Pancreas (tissue), 10 donors: Measurements from ENCODE around the gene DLD. TPM values are rescaled to one million over a fixed set of nuclear protein-coding genes. Genes with fewer than 3 reads are reported as not detected.
A peak's percentile ranks its signal among the peaks of the same experiment; 100 is the strongest.

Experiments used
- ATAC-seq, 4 donors: fragments of 200-7000 bp; cut with Tn5 transposase; one replicate each; pipeline versions ENCODE4 v1.8.0 to v1.9.1; 2020; ENCODE audit warnings: mild to moderate bottlenecking in 4 of 4, moderate library complexity in 4 of 4
- DNase-seq, 6 donors: peaks; one replicate each; pipeline ENCODE4 v3.0.0-alpha.2; 2020
- FAIRE-seq: peaks from 2 replicates; lab custom pipeline; 2012; peaks lifted over from hg19 to GRCh38; lab: Jason Lieb, UNC
- H3K27ac ChIP-seq, 4 donors: fragments of 200-600 bp; sonication (generic); 1 replicate in 3 of 4; 2 replicates in 1 of 4; pipeline versions ENCODE4 v1.5.0 to v1.8.0; 2020
- H3K27me3 ChIP-seq, 4 donors: fragments of 200-600 bp; one replicate each; pipeline ENCODE4 v1.8.0; 2021
- H3K36me3 ChIP-seq, 3 donors: fragments of 200-600 bp; sonication (generic) in 1 of 3; one replicate each; pipeline versions ENCODE4 v1.5.0 to v1.8.0; 2020 to 2021
- H3K4me1 ChIP-seq, 3 donors: fragments of 200-600 bp; one replicate each; pipeline ENCODE4 v1.8.0; 2021
- H3K4me3 ChIP-seq, 4 donors: fragments of 200-600 bp; sonication (generic) in 2 of 4; one replicate each; pipeline versions ENCODE4 v1.5.0 to v1.8.0; 2020 to 2021
- H3K9me3 ChIP-seq, 4 donors: fragments of 200-600 bp; one replicate each; pipeline ENCODE4 v1.8.0; 2021
- WGBS, 2 donors: extraction: QIAGEN DNeasy Blood & Tissue Kit; methylation state at CpG; one replicate each; pipeline ENCODE4 v1.1.7; 2013; 5-methylcytosine and 5-hydroxymethylcytosine counted together
- intact Hi-C, 3 donors: fragments of 100-400 bp; cut with DNase I; formaldehyde crosslinking; loops; one replicate each; pipeline versions ENCODE4 v1.11.1 to v1.14.2; 2022
- polyA plus RNA-seq, 2 donors: library from polyadenylated mRNA; stranded (reverse); fragments of 200-250 nt; gene quantifications; one replicate each; pipeline ENCODE4 v1.2.3, GENCODE V29; 2013
- total RNA-seq, 6 donors: library from RNA; stranded (reverse); fragmentation: NEBNext Ultra II Directional in 4 of 6; extraction: Animal tissue kit (Norgen Biotek cat#: 25700) in 4 of 6; gene quantifications; one replicate each; pipeline versions ENCODE4 v1.2.1 to v1.2.4, GENCODE V29; 2021 to 2023
- TF ChIP-seq, protein P1 (sequence below), 4 donors: fragments of 200-600 bp; sonication (generic) in 3 of 4; IDR thresholded peaks; one replicate each; pipeline versions ENCODE4 v1.5.0 to v1.8.0; 2021; ENCODE audit warnings: antibody characterized with exemption in 4 of 4
- donor health status: healthy with polysubstance abuse.
- donor health status: DM: no; HTN: no; CAD: no; lungs with moderate emphysema.
- donor health status: DM: no; HTN: no; CAD: no.
- donor health status: control.
- donor health status: control.
- donor health status: Bipolar disorder and iron deficiency.
- donor health status: DM: yes; HTN: yes; CAD: no.
- donor health status: DM: no; HTN: no; CAD: no.
- donor health status: DM: no; HTN: no; CAD: no.
- donor health status: DM: yes; HTN: yes; CAD: no.

The DLD gene
- total and polyA plus RNA-seq, 8 donors: 8.2 to 43.0 (median 34.1) TPM

DNA sequence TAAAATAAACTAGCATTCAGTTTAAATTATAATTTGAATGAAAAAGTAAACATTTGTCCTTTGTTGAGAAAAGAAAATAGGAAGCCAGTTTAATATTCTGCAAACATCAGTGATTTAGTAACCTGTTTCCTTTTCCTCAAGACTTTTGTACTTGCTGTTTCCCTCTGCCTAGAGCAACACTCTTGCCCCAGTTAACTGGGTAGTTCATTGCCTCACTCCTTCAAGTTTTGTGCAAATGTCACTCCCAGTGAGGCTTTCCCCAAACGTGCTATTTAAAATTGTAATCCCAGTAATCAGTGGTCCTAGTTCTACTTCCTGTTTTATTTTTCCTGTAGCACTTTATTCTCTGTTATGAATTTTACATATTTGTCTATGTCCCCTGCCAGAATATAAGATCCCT lies 23.8 kb downstream of the DLD start:
- Histone ChIP-seq H3K27ac (no peak overlapping the region), H3K4me3 (no peak overlapping the region), H3K27me3 (no peaks in the 10 kb centered on the region), H3K36me3 (peaks cover 2 to 41% (median 13%) of the 10 kb centered on the region in 3 donors), H3K9me3 (no peaks in the 10 kb centered on the region), H3K4me1 (no peaks in the 10 kb centered on the region)
- TF ChIP-seq, protein P1, sequence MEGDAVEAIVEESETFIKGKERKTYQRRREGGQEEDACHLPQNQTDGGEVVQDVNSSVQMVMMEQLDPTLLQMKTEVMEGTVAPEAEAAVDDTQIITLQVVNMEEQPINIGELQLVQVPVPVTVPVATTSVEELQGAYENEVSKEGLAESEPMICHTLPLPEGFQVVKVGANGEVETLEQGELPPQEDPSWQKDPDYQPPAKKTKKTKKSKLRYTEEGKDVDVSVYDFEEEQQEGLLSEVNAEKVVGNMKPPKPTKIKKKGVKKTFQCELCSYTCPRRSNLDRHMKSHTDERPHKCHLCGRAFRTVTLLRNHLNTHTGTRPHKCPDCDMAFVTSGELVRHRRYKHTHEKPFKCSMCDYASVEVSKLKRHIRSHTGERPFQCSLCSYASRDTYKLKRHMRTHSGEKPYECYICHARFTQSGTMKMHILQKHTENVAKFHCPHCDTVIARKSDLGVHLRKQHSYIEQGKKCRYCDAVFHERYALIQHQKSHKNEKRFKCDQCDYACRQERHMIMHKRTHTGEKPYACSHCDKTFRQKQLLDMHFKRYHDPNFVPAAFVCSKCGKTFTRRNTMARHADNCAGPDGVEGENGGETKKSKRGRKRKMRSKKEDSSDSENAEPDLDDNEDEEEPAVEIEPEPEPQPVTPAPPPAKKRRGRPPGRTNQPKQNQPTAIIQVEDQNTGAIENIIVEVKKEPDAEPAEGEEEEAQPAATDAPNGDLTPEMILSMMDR (IDR thresholded peaks at IDR 0.05): no peak
- FAIRE-seq (no peak), DNase-seq (no peak), ATAC-seq (no peak)
- intact Hi-C loops: no loop called here
- 43 to 49% methylated on average over 1 of the region's 1 CpG for WGBS, 2 donors

DNA sequence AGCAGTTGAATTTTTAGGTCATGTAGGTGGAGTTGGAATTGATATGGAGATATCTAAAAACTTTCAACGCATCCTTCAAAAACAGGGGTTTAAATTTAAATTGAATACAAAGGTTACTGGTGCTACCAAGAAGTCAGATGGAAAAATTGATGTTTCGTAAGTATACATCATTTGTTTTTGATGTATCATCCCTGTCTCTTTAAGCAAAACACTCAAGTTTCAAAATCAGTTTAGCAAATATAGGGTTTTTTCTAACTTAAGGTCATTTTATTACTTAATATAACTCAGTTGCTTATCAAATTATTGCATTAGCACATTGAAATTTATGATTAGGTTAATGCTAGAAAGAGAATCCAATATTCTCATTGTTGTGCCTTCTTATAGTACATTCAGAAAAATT lies 24.6 kb downstream of the DLD start:
- TF ChIP-seq, protein P1 (IDR thresholded peaks at IDR 0.05): no peak
- DNase-seq: no peak
- no peaks in the 10 kb centered on the region for H3K9me3 ChIP-seq
- intact Hi-C loops: no loop called here
- no peak overlapping the region for H3K4me3 ChIP-seq
- no peak for ATAC-seq
- peaks cover 2 to 39% (median 13%) of the 10 kb centered on the region in 3 donors for H3K36me3 ChIP-seq
- no peaks in the 10 kb centered on the region for H3K27me3 ChIP-seq
- peak; percentile 81 for FAIRE-seq
- no peak overlapping the region for H3K27ac ChIP-seq
- 97 to 99% methylated on average over 2 of the region's 2 CpGs for whole genome bisulfite sequencing, 2 donors
- H3K4me1 ChIP-seq: no peaks in the 10 kb centered on the region

DNA sequence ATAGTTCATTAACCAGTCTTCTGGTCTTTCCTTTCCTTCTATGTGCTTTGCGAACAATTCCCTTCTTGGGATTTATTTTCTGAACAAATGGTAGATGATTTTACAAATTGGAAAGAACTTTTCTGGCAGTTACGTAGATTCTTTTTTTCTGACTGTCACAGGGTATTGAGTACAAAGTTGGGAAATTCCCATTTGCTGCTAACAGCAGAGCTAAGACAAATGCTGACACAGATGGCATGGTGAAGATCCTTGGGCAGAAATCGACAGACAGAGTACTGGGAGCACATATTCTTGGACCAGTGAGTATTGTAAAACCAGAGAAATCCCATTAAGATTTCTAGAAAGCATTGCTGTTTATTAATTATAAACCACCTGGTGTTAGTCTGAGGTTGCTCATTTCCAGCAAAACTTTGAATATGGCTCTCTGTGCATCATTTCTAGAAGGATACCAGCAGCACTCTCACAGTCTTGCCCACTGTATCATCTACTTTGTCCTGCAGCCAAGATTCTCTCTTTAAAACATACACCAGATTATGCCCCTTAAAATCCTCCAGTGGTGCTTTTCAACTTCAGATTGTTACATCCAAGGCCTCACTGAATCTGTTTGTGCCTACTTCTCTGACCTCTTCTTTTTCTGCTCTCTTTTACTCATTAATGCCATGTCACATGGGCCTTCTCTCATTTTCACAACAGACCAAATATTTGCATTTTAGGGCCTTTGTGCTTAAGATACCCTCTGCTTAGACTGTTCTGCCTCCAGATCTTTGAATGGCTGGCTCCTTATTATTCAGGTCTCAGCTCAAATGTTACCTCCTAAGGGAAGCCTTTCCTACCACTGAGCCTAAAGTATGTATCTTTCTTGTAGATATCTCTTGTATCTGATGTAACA lies 27.0 kb downstream of the DLD start:
- FAIRE-seq: no peak
- Histone ChIP-seq H3K27ac (no peak overlapping the region), H3K9me3 (no peaks in the 10 kb centered on the region), H3K27me3 (no peaks in the 10 kb centered on the region), H3K36me3 (peaks cover 2 to 40% (median 13%) of the 10 kb centered on the region in 3 donors), H3K4me1 (no peaks in the 10 kb centered on the region), H3K4me3 (no peak overlapping the region)
- TF ChIP-seq, protein P1 (IDR thresholded peaks at IDR 0.05): no peak
- ATAC-seq: no peak
- 88 to 89% methylated on average over 3 of the region's 3 CpGs for WGBS, 2 donors
- DNase-seq: no peak
- intact Hi-C loops: no loop called here

DNA sequence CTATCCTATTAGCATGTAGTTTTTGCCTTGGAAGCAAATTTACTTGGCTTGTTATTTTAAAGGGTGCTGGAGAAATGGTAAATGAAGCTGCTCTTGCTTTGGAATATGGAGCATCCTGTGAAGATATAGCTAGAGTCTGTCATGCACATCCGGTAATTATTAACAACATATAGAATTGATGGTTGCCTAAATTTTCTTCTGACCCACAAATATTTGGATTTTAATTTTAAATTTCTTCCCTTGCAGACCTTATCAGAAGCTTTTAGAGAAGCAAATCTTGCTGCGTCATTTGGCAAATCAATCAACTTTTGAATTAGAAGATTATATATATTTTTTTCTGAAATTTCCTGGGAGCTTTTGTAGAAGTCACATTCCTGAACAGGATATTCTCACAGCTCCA lies 28.0 kb downstream of the DLD start:
- Histone ChIP-seq H3K4me1 (no peaks in the 10 kb centered on the region), H3K27ac (no peak overlapping the region), H3K9me3 (no peaks in the 10 kb centered on the region), H3K36me3 (peaks cover 2 to 49% (median 15%) of the 10 kb centered on the region in 3 donors), H3K27me3 (no peaks in the 10 kb centered on the region), H3K4me3 (no peak overlapping the region)
- no peak for DNase-seq
- 92 to 94% methylated on average over 2 of the region's 2 CpGs for WGBS, 2 donors
- ATAC-seq: no peak
- intact Hi-C loops: no loop called here
- TF ChIP-seq, protein P1 (IDR thresholded peaks at IDR 0.05): no peak
- FAIRE-seq: no peak
